Hematopoietic multipotent progenitor cell treated with erythropoietin and hydrocortisone succinate and interleukin-3 and kit ligand, for 8 days (in vitro differentiated cells): ENCODE measurements around the gene CCDC78.
"Not testable (repeated sequence)": the region's sequence is repeated elsewhere in the genome, so short reads cannot be mapped to it uniquely, and the experiment has no call there.

Source experiments
- DNase-seq: peaks from one replicate; pipeline ENCODE4 v3.0.0-alpha.2; 2015

Gene CCDC78

DNA sequence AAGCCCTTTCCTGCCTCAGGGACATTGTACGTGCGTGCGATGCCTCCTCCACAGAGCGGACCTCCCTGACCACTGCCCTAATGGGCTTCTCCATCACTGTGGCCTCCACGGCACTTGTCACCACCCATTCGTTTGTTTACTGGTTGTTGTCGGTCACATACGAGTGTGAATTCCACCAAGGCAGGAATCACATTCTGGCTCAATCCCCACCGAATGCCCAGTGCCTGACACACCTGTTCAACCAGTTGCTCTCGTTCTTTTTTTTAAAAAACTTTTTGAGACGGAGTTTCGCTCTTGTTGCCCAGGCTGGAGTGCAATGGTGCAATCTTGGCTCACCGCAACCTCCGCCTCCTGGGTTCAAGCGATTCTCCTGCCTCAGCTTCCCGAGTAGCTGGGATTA lies 35.0 kb downstream of the CCDC78 start:
- not testable (repeated sequence) for DNase-seq

- DNase-seq, result no peak
Observed at GRCh38 chr16:689175-689897, 36.9 kb downstream of the CCDC78 start.

DNA sequence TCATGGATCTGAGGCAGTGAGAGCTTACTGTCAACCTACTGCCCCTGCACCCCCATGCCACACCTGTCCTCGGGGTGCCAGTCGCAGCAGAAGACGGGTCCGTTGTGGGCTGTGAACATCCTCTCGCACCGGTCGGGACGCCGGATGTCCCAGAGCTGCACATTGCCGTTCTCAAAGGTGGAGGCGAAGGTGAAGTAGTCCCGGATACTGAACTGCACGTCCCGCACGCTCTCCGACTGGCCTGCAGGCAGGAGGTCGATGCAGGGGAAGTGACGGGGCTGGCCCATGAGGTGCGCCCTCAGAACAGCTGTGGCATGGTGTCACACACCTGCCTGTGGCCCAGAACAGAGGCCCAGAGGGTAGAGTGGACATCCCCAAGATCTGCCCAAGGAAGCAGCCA lies 38.7 kb downstream of the CCDC78 start:
- DNase-seq, result no peak

- no peak for DNase-seq
Observed at GRCh38 chr16:686459-687260, 39.6 kb downstream of the CCDC78 start.

- DNase-seq, result peak; percentile 65
Observed at GRCh38 chr16:685967-686366, 40.3 kb downstream of the CCDC78 start.

- DNase-seq, result no peak
Observed at GRCh38 chr16:684961-685696, 41.1 kb downstream of the CCDC78 start.

GRCh38 chr16:684071-684794 lies 42.0 kb downstream of the CCDC78 start, which contains the start of gene JMJD8:
TSS of gene JMJD8 (minus strand) at chr16:684334. CDS start at chr16:684319, 15 bp downstream.
- DNase-seq, result peak; percentile 96

GRCh38 chr16:683396-684070 lies 42.7 kb downstream of the CCDC78 start:
- DNase-seq, result peak; percentile 13

DNA sequence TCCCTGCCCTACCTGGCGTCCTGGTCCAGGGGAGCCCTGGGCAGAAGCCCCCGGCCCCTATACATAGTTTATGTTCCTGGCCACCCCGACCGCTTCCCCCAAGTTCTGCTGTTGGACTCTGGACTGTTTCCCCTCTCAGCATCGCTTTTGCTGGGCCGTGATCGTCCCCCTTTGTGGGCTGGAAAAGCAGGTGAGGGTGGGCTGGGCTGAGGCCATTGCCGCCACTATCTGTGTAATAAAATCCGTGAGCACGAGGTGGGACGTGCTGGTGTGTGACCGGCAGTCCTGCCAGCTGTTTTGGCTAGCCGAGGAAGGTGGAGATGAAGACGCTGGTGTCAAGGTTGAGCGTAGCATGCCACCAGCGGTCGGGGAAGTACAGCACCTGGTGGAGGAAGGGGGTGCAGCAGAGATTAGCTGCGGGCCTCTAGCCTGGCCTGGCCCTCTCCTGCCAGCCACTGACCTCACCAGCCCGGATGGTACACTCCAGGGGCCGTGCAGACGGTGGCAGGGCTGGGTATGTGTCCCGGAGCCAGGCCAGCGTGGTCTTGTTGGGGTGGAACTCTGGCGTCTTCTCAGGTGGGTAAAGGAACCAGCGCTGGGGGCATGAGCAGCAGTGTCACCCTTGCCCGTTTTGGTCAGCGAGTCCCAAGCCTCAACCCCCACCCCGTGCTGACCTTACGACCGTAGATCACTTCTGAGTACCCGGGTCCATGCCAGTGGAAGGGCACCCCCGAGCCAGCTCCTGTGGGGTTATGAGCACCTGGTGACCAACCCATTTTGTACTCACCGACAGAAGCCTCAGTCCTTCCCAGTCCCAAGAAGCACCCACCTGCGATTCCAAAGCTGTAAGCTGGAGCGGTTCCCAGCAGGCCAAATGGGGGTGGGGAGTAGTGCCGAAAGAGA lies 43.5 kb downstream of the CCDC78 start:
- no peak for DNase-seq

- no peak for DNase-seq
Observed at GRCh38 chr16:681746-682427, 44.4 kb downstream of the CCDC78 start.

DNA sequence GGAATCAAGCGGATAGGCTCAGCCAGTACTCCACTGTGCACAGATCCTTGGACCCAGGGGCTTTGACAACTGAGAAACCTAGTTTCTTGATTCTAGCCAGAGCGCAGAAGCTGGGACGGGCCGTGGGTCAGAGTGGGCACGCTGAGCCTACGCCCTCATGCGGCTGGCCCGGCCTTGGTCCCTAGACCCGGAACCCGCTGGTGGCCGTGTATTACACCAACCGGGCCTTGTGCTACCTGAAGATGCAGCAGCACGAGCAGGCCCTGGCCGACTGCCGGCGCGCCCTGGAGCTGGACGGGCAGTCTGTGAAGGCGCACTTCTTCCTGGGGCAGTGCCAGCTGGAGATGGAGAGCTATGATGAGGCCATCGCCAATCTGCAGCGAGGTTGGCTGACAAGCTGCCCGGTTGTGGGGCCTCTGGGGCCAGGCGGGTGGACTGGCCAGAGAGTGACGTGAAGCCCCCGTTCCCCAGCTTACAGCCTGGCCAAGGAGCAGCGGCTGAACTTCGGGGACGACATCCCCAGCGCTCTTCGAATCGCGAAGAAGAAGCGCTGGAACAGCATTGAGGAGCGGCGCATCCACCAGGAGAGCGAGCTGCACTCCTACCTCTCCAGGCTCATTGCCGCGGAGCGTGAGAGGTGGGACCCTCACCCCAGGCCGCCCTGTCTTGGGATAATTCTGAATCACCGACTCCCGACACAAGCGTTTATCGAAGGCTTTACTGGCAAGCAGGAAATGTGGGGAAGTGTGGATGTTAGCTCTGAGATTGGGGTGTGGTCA lies 45.1 kb downstream of the CCDC78 start:
- peak; percentile 59 for DNase-seq

DNA sequence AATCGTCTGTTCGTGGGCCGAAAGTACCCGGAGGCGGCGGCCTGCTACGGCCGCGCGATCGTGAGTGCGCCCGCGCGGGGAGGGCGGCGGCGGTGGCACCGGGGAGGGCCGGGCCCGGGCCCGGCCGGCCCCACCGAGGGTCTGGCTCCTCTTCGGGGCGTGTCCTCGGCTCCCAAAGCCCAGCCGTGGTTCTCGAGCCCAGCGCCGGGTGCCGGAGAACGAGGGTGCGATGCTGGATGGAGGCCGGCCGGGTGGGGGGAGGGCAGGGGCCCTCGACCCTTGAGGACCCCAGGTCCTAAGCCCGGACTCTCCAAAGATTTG lies 45.7 kb downstream of the CCDC78 start:
- DNase-seq, result no peak

GRCh38 chr16:679814-680624 lies 46.2 kb downstream of the CCDC78 start, which contains the start of gene STUB1:
TSS of gene STUB1 (plus strand) at chr16:680410. CDS start at chr16:680526, 116 bp downstream.
- DNase-seq, result peak; percentile 84

GRCh38 chr16:678858-679813 lies 47.1 kb downstream of the CCDC78 start:
- peak; percentile 84 for DNase-seq

GRCh38 chr16:678209-678857 lies 47.9 kb downstream of the CCDC78 start:
- no peak for DNase-seq

GRCh38 chr16:677316-678190 lies 48.7 kb downstream of the CCDC78 start:
- DNase-seq, result no peak
